GM21381 (cell line): Measurements from ENCODE around the gene CCDC3.
"Not testable (repeated sequence)": the region's sequence is repeated elsewhere in the genome, so short reads cannot be mapped to it uniquely, and the experiment has no call there.

Experiments
- ATAC-seq: cut with Tn5 transposase; IDR thresholded peaks from one replicate; pipeline ENCODE4 v1.9.1; 2021; ENCODE audit warnings: mild to moderate bottlenecking, moderate library complexity; ENCODE audit not compliant: unreplicated experiment

The CCDC3 gene

GRCh38 chr10:13001041-13001886 is at the start of gene CCDC3:
Gene CCDC3 (minus strand): TSS chr10:13001713. CDS start chr10:13001570, 143 bp downstream.
- no peak for ATAC-seq

- ATAC-seq, result no peak
Measured at GRCh38 chr10:13051126-13051694, 49.7 kb upstream of the CCDC3 start.

GRCh38 chr10:13049774-13050420 is 48.4 kb upstream of the CCDC3 start:
- ATAC-seq, result no peak

- ATAC-seq, result no peak
Measured at GRCh38 chr10:13048762-13049161, 47.2 kb upstream of the CCDC3 start.

- no peak for ATAC-seq
Measured at GRCh38 chr10:13047529-13048206, 46.2 kb upstream of the CCDC3 start.

GRCh38 chr10:13046851-13047528 is 45.5 kb upstream of the CCDC3 start:
- ATAC-seq, result no peak

GRCh38 chr10:13043520-13043919 is 42.0 kb upstream of the CCDC3 start:
- ATAC-seq, result no peak

GRCh38 chr10:13039761-13040160 is 38.2 kb upstream of the CCDC3 start:
- ATAC-seq, result no peak

GRCh38 chr10:13038391-13038790 is 36.9 kb upstream of the CCDC3 start:
- ATAC-seq, result no peak

GRCh38 chr10:13037832-13038231 is 36.3 kb upstream of the CCDC3 start:
- no peak for ATAC-seq

GRCh38 chr10:13036841-13037240 is 35.3 kb upstream of the CCDC3 start:
- no peak for ATAC-seq

- ATAC-seq, result not testable (repeated sequence)
Measured at GRCh38 chr10:13035731-13036130, 34.2 kb upstream of the CCDC3 start.

GRCh38 chr10:13026873-13027272 is 25.4 kb upstream of the CCDC3 start:
- ATAC-seq, result no peak

GRCh38 chr10:13023754-13024153 is 22.2 kb upstream of the CCDC3 start:
- ATAC-seq, result no peak

GRCh38 chr10:13019280-13019679 is 17.8 kb upstream of the CCDC3 start:
- no peak for ATAC-seq

GRCh38 chr10:13018171-13018570 is 16.7 kb upstream of the CCDC3 start:
- no peak for ATAC-seq

- no peak for ATAC-seq
Measured at GRCh38 chr10:13016886-13017285, 15.4 kb upstream of the CCDC3 start.

GRCh38 chr10:13016426-13016825 is 14.9 kb upstream of the CCDC3 start:
- no peak for ATAC-seq

- no peak for ATAC-seq
Measured at GRCh38 chr10:13006037-13006436, 4.5 kb upstream of the CCDC3 start.

- ATAC-seq, result no peak
Measured at GRCh38 chr10:13003759-13004158, 2.2 kb upstream of the CCDC3 start.

- no peak for ATAC-seq
Measured at GRCh38 chr10:13003004-13003403, 1.5 kb upstream of the CCDC3 start.
